AG04450 (cell line): ENCODE measurements around the gene KRT32. TPM values are rescaled to one million over a fixed set of nuclear protein-coding genes. Genes with fewer than 3 reads are reported as not detected.

Experiments
- CTCF ChIA-PET: fragments of 300-600, 350-600 bp; formaldehyde crosslinking; extraction: SDS; loops from one replicate; lab custom pipeline; 2022; ENCODE audit warnings: antibody characterized with exemption, inconsistent platforms; lab: Charles Lee
- POLR2A ChIA-PET: fragments of 350-600 bp; formaldehyde crosslinking; extraction: SDS; loops from one replicate; lab custom pipeline; 2021; ENCODE audit warnings: antibody characterized with exemption, inconsistent platforms; lab: Yijun Ruan, JAX
- DNase-seq: peaks from one replicate; pipeline ENCODE4 v3.0.0-alpha.2; 2011; ENCODE audit warnings: low read depth, low spot score
- H3K27ac ChIP-seq: one replicate; pipeline ENCODE4 v1.5.1; 2012; ENCODE audit warnings: low read depth, low read length, control low read depth
- H3K27me3 ChIP-seq: one replicate; pipeline ENCODE4 v1.6.0; 2012; ENCODE audit warnings: low read length; ENCODE audit not compliant: control insufficient read depth, insufficient read depth
- H3K4me3 ChIP-seq: 2 replicates; pipeline ENCODE4 v1.5.1; 2011; ENCODE audit warnings: mild to moderate bottlenecking, low read depth, low read length, control low read depth
- H3K9me3 ChIP-seq: 2 replicates; pipeline ENCODE4 v1.5.1; 2012; ENCODE audit warnings: low read length; ENCODE audit not compliant: control insufficient read depth, insufficient read depth
- polyA plus RNA-seq: library from polyadenylated mRNA; depleted of rRNA; stranded (reverse); fragments of >200 nt; gene quantifications from 2 replicates; pipeline ENCODE4 v1.2.3, GENCODE V29; 2011
- TF ChIP-seq, protein P1 (sequence below): IDR thresholded peaks from 2 replicates; pipeline ENCODE4 v1.5.1; 2011; ENCODE audit warnings: low read depth, low read length, control low read depth, inconsistent platforms

The KRT32 gene
- polyA plus RNA-seq, 1 experiment: 0.09 TPM

DNA sequence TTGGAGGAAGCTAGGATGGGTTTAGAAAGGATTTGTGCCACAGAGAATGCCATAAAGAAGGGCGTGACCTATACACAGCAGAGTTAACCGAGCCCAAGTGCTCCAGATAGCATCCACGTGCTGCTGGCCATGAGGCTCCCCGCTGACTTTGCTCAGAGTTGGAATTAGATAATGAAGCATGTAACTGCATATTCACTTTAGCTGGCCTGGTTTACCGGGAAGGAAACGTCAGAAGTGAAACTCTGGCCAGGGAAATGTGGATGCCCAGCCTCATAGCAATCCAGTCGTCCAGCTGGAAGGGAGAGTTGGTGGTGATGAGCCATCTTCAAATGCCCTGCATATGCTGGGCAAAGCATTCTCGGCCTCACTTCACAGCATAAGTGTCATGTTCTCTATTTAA, 7.7 kb upstream of the KRT32 start:
- no peak overlapping the region for H3K4me3 ChIP-seq
- H3K27me3 ChIP-seq: peaks cover 5% of the 10 kb centered on the region
- H3K27ac ChIP-seq: no peak overlapping the region
- TF ChIP-seq, protein P1, sequence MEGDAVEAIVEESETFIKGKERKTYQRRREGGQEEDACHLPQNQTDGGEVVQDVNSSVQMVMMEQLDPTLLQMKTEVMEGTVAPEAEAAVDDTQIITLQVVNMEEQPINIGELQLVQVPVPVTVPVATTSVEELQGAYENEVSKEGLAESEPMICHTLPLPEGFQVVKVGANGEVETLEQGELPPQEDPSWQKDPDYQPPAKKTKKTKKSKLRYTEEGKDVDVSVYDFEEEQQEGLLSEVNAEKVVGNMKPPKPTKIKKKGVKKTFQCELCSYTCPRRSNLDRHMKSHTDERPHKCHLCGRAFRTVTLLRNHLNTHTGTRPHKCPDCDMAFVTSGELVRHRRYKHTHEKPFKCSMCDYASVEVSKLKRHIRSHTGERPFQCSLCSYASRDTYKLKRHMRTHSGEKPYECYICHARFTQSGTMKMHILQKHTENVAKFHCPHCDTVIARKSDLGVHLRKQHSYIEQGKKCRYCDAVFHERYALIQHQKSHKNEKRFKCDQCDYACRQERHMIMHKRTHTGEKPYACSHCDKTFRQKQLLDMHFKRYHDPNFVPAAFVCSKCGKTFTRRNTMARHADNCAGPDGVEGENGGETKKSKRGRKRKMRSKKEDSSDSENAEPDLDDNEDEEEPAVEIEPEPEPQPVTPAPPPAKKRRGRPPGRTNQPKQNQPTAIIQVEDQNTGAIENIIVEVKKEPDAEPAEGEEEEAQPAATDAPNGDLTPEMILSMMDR: no peak
- CTCF ChIA-PET: no interaction called here
- peaks cover 9% of the 10 kb centered on the region for H3K9me3 ChIP-seq
- no peak for DNase-seq
- POLR2A ChIA-PET: no interaction called here

DNA sequence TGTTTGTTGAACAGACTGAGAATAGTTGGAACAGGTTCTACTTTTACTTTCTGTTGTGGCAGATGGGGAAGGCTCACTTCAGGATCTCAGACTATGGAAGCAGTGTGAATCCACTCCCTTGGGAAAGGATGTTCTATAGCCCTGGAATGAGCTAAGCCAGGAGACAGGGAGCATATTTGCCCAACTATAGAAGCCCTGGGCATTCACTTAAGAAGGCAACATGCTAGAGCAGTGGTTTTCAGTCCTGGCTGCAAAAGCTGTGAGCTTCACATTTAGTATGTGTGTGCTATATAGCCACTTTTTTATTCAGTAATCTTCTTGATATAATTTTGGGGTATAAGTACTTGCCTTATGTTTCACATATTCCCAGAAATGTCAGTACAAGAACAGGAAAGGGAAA, 1.2 kb upstream of the KRT32 start:
- CTCF ChIA-PET: no interaction called here
- Histone ChIP-seq H3K27ac (no peak overlapping the region), H3K27me3 (peaks cover 11% of the 10 kb centered on the region), H3K9me3 (peaks cover 25% of the 10 kb centered on the region), H3K4me3 (no peak overlapping the region)
- TF ChIP-seq, protein P1: no peak
- no peak for DNase-seq
- POLR2A ChIA-PET: interaction anchor here (0.5 kb wide), 1 partner anchor 287 kb away, joined by 3 read pairs; no protein-coding TSS in a partner anchor

DNA sequence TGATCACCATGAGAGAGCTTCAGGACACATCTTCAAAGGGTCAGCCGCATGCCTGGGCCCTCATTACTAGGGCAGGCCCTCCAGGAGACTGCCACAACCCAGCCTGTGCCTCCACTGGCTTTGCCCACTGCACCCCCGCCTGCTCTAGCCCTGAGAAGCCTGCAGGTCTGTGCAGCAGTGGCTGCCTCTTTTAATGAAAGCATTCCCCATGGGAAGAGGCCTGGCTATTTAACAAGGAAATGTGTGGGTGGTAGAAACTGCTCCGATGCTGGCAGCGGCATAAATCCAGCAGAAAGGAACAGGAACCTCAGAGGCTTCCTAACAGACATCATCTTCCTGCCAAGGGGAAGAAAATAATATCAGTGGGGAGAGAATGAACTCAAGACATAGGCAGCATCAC, 375 bp upstream of the KRT32 start:
- DNase-seq: no peak
- Histone ChIP-seq H3K27ac (no peak overlapping the region), H3K27me3 (peaks cover 11% of the 10 kb centered on the region), H3K9me3 (peaks cover 24% of the 10 kb centered on the region), H3K4me3 (no peak overlapping the region)
- TF ChIP-seq, protein P1: no peak
- ChIA-PET POLR2A (no interaction called here), CTCF (interaction anchor here (0.6 kb wide), 1 partner anchor 195 kb away, joined by 4 read pairs; no protein-coding TSS in a partner anchor)

- Histone ChIP-seq H3K27me3 (peaks cover 10% of the 10 kb centered on the region), H3K9me3 (peaks cover 16% of the 10 kb centered on the region), H3K4me3 (no peak overlapping the region), H3K27ac (peak overlapping the region; percentile 48)
- CTCF ChIA-PET: no interaction called here
- TF ChIP-seq, protein P1: no peak
- POLR2A ChIA-PET: no interaction called here
- DNase-seq: peak; percentile 39
These were observed 2.5 kb downstream of the KRT32 start for GRCh38 chr17:41464682-41465081.

GRCh38 chr17:41464173-41464572, 3.0 kb downstream of the KRT32 start:
- Histone ChIP-seq H3K27ac (peak overlapping the region; percentile 48), H3K27me3 (peaks cover 10% of the 10 kb centered on the region), H3K4me3 (no peak overlapping the region), H3K9me3 (peaks cover 16% of the 10 kb centered on the region)
- ChIA-PET CTCF (no interaction called here), POLR2A (no interaction called here)
- no peak for DNase-seq
- TF ChIP-seq, protein P1: no peak
